OCI-LY3 (cell line): ENCODE data around the gene AK6.

Experiments
- H2AFZ ChIP-seq: fragments of 200-600, 300-600 bp; shearing (Covaris generic); 2 replicates; pipeline ENCODE4 v1.6.0; 2014; ENCODE audit warnings: antibody characterized with exemption, low read depth, low read length
- H3K27ac ChIP-seq: fragments of 200-600, 300-600 bp; sonication (generic); 2 replicates; pipeline ENCODE4 v1.5.1; 2014; ENCODE audit warnings: mild to moderate bottlenecking, low read length, moderate library complexity, mixed read lengths
- H3K27me3 ChIP-seq: fragments of 200-600, 300-600 bp; sonication (generic); 2 replicates; pipeline ENCODE4 v1.6.1; 2014; ENCODE audit warnings: low read depth, low read length, mixed read lengths
- H3K36me3 ChIP-seq: fragments of 200-600, 300-600 bp; sonication (generic); replicated peaks from 2 replicates; pipeline ENCODE3; 2014; ENCODE audit warnings: low read depth, low read length, mixed read lengths
- H3K4me1 ChIP-seq: fragments of 300-600, 200-600 bp; sonication (generic); 2 replicates; pipeline ENCODE4 v1.6.1; 2014; ENCODE audit warnings: low read length, mixed read lengths
- H3K4me2 ChIP-seq: fragments of 200-600, 300-600 bp; sonication (generic); 2 replicates; pipeline ENCODE4 v1.6.1; 2014; ENCODE audit warnings: low read length, mixed read lengths
- H3K4me3 ChIP-seq: fragments of 300-600, 200-600 bp; sonication (generic); 2 replicates; pipeline ENCODE4 v1.5.1; 2014; ENCODE audit warnings: antibody characterized with exemption, mild to moderate bottlenecking, low read length, moderate library complexity
- H3K79me2 ChIP-seq: fragments of 300-600, 200-600 bp; shearing (Covaris generic); 2 replicates; pipeline ENCODE4 v1.6.1; 2014; ENCODE audit warnings: mild to moderate bottlenecking, low read length, mixed read lengths
- H3K9ac ChIP-seq: fragments of 300-600, 200-600 bp; shearing (Covaris generic); 2 replicates; pipeline ENCODE4 v1.6.0; 2014; ENCODE audit warnings: mild to moderate bottlenecking, low read length, moderate library complexity
- H3K9me3 ChIP-seq: fragments of 200-600, 300-600 bp; shearing (Covaris generic); 2 replicates; pipeline ENCODE4 v1.6.1; 2014; ENCODE audit warnings: low read length, mixed read lengths; ENCODE audit not compliant: insufficient read depth
- H4K20me1 ChIP-seq: fragments of 200-600, 300-600 bp; sonication (generic); 2 replicates; pipeline ENCODE4 v1.6.1; 2016; ENCODE audit warnings: low read length, mixed read lengths; ENCODE audit not compliant: insufficient read depth
- EZH2phosphoT487 ChIP-seq: fragments of 200-600 bp; shearing (Covaris generic); IDR thresholded peaks from 2 replicates; pipeline ENCODE4 v1.6.1; 2018; ENCODE audit warnings: antibody characterized with exemption, mixed run types, low read depth
- TF ChIP-seq, protein P1 (sequence below): fragments of 200-600, 300-600 bp; sonication (generic); IDR thresholded peaks from 2 replicates; pipeline ENCODE4 v1.5.1; 2014; ENCODE audit warnings: antibody characterized with exemption, low read length, low read depth

Gene AK6

DNA sequence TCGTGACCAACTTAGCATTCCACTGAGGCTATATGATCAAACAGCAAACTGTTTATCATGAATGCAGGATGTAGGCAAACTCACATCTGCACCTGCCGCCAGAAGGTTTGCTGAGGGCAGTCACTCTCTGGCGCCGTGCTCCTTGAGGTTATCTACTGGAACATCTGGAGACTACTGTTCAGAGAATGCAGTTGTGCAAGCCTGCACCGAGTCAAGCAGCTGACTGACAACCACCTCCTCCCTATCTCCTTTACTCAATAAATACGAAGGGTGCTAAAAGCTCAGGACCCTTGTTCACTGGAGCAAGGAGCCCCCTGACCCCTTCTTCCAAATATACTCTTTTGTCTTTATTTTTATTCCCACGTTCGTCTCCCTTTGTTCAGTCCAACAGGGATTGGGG is 63.8 kb downstream of the AK6 start:
- no peaks in the 10 kb centered on the region for H4K20me1 ChIP-seq
- H3K27me3 ChIP-seq, result no peaks in the 10 kb centered on the region
- H3K9ac ChIP-seq, result no peak overlapping the region
- TF ChIP-seq, protein P1, sequence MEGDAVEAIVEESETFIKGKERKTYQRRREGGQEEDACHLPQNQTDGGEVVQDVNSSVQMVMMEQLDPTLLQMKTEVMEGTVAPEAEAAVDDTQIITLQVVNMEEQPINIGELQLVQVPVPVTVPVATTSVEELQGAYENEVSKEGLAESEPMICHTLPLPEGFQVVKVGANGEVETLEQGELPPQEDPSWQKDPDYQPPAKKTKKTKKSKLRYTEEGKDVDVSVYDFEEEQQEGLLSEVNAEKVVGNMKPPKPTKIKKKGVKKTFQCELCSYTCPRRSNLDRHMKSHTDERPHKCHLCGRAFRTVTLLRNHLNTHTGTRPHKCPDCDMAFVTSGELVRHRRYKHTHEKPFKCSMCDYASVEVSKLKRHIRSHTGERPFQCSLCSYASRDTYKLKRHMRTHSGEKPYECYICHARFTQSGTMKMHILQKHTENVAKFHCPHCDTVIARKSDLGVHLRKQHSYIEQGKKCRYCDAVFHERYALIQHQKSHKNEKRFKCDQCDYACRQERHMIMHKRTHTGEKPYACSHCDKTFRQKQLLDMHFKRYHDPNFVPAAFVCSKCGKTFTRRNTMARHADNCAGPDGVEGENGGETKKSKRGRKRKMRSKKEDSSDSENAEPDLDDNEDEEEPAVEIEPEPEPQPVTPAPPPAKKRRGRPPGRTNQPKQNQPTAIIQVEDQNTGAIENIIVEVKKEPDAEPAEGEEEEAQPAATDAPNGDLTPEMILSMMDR, result no peak
- TF ChIP-seq EZH2phosphoT487, result no peak
- H3K36me3 ChIP-seq, result peaks cover 6% of the 10 kb centered on the region
- H3K4me2 ChIP-seq, result no peak overlapping the region
- H3K27ac ChIP-seq, result no peak overlapping the region
- H3K4me1 ChIP-seq, result no peaks in the 10 kb centered on the region
- H3K9me3 ChIP-seq, result no peaks in the 10 kb centered on the region
- H3K79me2 ChIP-seq, result no peaks in the 10 kb centered on the region
- H3K4me3 ChIP-seq, result no peak overlapping the region
- H2AFZ ChIP-seq, result no peak overlapping the region
